HL-60 (cell line): ENCODE measurements around the gene OR2AK2.

Experiments
- DNase-seq, 2 experiments: peaks; one replicate each; pipeline ENCODE4 v3.0.0-alpha.2; 2010 to 2020; ENCODE audit warnings: low read depth in 1 of 2, low spot score in 1 of 2
- H3K27ac ChIP-seq: fragments of 250-450 bp; sonication (Bioruptor Pico); replicated peaks from 2 replicates; pipeline ENCODE4 v1.5.1; 2020; ENCODE audit warnings: mild to moderate bottlenecking, moderate library complexity
- H3K27me3 ChIP-seq: fragments of 250-450 bp; sonication (Bioruptor Pico); 2 replicates; pipeline ENCODE4 v1.5.1; 2021; ENCODE audit warnings: mild to moderate bottlenecking, moderate library complexity; ENCODE audit not compliant: insufficient read depth, poor library complexity, severe bottlenecking
- H3K4me3 ChIP-seq: replicated peaks from 2 replicates; pipeline ENCODE4 v1.5.1; 2011; ENCODE audit warnings: mild to moderate bottlenecking, control low read depth, low read length; ENCODE audit not compliant: insufficient read depth
- CTCF ChIP-seq: IDR thresholded peaks from one replicate; pipeline ENCODE4 v1.5.1; 2011; ENCODE audit warnings: low read length, control low read depth, inconsistent platforms; ENCODE audit not compliant: insufficient read depth
- GABPA ChIP-seq: IDR thresholded peaks from 2 replicates; pipeline ENCODE4 v1.6.1; 2012; ENCODE audit warnings: low read depth
- POLR2AphosphoS5 ChIP-seq: IDR thresholded peaks from 2 replicates; pipeline ENCODE4 v1.6.1; 2012; ENCODE audit warnings: low read depth
- SPI1 ChIP-seq: IDR thresholded peaks from 2 replicates; pipeline ENCODE4 v1.6.1; 2012; ENCODE audit warnings: low read depth, mild to moderate bottlenecking, borderline replicate concordance
- TF ChIP-seq, protein P1 (sequence below): IDR thresholded peaks from 2 replicates; pipeline ENCODE4 v1.6.1; 2012; ENCODE audit warnings: low read depth; ENCODE audit not compliant: insufficient replicate concordance

OR2AK2 gene

GRCh38 chr1:247924868-247925267 lies 40.2 kb upstream of the OR2AK2 start, which contains the start of gene OR2AJ1:
Gene OR2AJ1 (plus strand): TSS chr1:247924889. CDS start chr1:247933769, 8,880 bp downstream.
- Histone ChIP-seq H3K27ac (no peak within 1 kb of the TSS), H3K27me3 (peaks cover 2% of the 10 kb centered on the region), H3K4me3 (no peak within 1 kb of the TSS)
- no peak for DNase-seq
- TF ChIP-seq SPI1 (no peak), GABPA (no peak), CTCF (no peak), POLR2AphosphoS5 (no peak)
- TF ChIP-seq, protein P1, sequence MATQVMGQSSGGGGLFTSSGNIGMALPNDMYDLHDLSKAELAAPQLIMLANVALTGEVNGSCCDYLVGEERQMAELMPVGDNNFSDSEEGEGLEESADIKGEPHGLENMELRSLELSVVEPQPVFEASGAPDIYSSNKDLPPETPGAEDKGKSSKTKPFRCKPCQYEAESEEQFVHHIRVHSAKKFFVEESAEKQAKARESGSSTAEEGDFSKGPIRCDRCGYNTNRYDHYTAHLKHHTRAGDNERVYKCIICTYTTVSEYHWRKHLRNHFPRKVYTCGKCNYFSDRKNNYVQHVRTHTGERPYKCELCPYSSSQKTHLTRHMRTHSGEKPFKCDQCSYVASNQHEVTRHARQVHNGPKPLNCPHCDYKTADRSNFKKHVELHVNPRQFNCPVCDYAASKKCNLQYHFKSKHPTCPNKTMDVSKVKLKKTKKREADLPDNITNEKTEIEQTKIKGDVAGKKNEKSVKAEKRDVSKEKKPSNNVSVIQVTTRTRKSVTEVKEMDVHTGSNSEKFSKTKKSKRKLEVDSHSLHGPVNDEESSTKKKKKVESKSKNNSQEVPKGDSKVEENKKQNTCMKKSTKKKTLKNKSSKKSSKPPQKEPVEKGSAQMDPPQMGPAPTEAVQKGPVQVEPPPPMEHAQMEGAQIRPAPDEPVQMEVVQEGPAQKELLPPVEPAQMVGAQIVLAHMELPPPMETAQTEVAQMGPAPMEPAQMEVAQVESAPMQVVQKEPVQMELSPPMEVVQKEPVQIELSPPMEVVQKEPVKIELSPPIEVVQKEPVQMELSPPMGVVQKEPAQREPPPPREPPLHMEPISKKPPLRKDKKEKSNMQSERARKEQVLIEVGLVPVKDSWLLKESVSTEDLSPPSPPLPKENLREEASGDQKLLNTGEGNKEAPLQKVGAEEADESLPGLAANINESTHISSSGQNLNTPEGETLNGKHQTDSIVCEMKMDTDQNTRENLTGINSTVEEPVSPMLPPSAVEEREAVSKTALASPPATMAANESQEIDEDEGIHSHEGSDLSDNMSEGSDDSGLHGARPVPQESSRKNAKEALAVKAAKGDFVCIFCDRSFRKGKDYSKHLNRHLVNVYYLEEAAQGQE = no peak

- H3K27me3 ChIP-seq = no peaks in the 10 kb centered on the region
- TF ChIP-seq CTCF = no peak
- no peak for TF ChIP-seq POLR2AphosphoS5
- TF ChIP-seq, protein P1 = no peak
- no peak for TF ChIP-seq GABPA
- no peak for TF ChIP-seq SPI1
- no peak overlapping the region for H3K27ac ChIP-seq
- no peak overlapping the region for H3K4me3 ChIP-seq
- DNase-seq = no peak
These were observed 31.0 kb upstream of the OR2AK2 start for GRCh38 chr1:247933989-247934388.

DNA sequence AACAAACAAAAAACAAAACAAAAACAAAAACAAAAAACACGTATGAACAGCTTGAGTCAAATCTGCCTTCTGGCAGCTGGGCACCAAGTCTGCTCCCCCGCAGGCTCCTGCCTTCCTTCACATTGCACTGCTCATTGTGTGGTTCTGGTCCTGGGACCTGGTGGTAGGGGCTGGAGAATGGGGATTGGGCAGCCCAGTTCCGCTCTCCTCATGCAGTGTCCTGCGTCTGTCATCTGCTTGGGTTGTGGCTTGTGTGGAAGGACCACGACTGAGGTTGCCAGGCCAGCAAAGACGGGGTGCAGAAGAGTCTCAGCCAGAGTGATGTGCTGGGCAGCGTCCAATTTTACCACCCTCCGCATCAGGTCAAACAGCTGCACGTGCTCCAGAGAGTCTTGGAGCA lies 29.3 kb upstream of the OR2AK2 start:
- no peak for DNase-seq
- Histone ChIP-seq H3K4me3 (no peak overlapping the region), H3K27me3 (no peaks in the 10 kb centered on the region), H3K27ac (no peak overlapping the region)
- TF ChIP-seq, protein P1 = no peak
- TF ChIP-seq POLR2AphosphoS5 (no peak), SPI1 (no peak), CTCF (no peak), GABPA (no peak)
